OCI-LY1 (cell line): ENCODE results near the gene ATAD3A.

Experiments used
- H2AFZ ChIP-seq: fragments of 200-600 bp; sonication (generic), shearing (Covaris generic); 2 replicates; pipeline ENCODE4 v1.6.0; 2014; ENCODE audit warnings: antibody characterized with exemption, mild to moderate bottlenecking, low read length
- H3F3A ChIP-seq: fragments of 200-600 bp; sonication (generic), shearing (Covaris generic); 2 replicates; pipeline ENCODE4 v1.6.0; 2014; ENCODE audit warnings: mild to moderate bottlenecking, antibody characterized with exemption, low read length, moderate library complexity; ENCODE audit not compliant: insufficient read depth
- H3K27ac ChIP-seq: fragments of 200-600 bp; sonication (generic); 2 replicates; pipeline ENCODE4 v1.5.1; 2014; ENCODE audit warnings: low read length, mixed run types, mild to moderate bottlenecking, low read depth; ENCODE audit not compliant: poor library complexity, severe bottlenecking
- H3K27me3 ChIP-seq: fragments of 200-600 bp; sonication (generic); 2 replicates; pipeline ENCODE4 v1.6.0; 2014; ENCODE audit warnings: antibody characterized with exemption, mild to moderate bottlenecking, low read length, moderate library complexity; ENCODE audit not compliant: insufficient read depth
- H3K36me3 ChIP-seq: fragments of 200-600 bp; sonication (generic); 2 replicates; pipeline ENCODE4 v1.6.1; 2014; ENCODE audit warnings: mild to moderate bottlenecking, antibody characterized with exemption, low read length, moderate library complexity, mixed read lengths; ENCODE audit not compliant: insufficient read depth
- H3K4me1 ChIP-seq: fragments of 200-600 bp; sonication (generic); 2 replicates; pipeline ENCODE4 v1.5.1; 2014; ENCODE audit warnings: mild to moderate bottlenecking, low read length, moderate library complexity; ENCODE audit not compliant: insufficient read depth, severe bottlenecking
- H3K4me2 ChIP-seq: fragments of 200-600 bp; sonication (generic), shearing (Covaris generic); 2 replicates; pipeline ENCODE4 v1.6.1; 2014; ENCODE audit warnings: low read length
- H3K4me3 ChIP-seq: fragments of 200-600 bp; sonication (generic); 2 replicates; pipeline ENCODE4 v1.5.1; 2014; ENCODE audit warnings: low read length, low read depth, mild to moderate bottlenecking, mixed read lengths; ENCODE audit not compliant: poor library complexity, severe bottlenecking
- H3K79me2 ChIP-seq: fragments of 200-600 bp; shearing (Covaris generic); 2 replicates; pipeline ENCODE4 v1.6.1; 2016; ENCODE audit warnings: mixed run types, low read length, mixed read lengths; ENCODE audit not compliant: insufficient read depth
- H3K9ac ChIP-seq: fragments of 200-600 bp; sonication (generic), shearing (Covaris generic); 2 replicates; pipeline ENCODE4 v1.6.1; 2014; ENCODE audit warnings: mild to moderate bottlenecking, low read length, mixed read lengths
- H3K9me2 ChIP-seq: fragments of 200-600 bp; sonication (generic), shearing (Covaris generic); 2 replicates; pipeline ENCODE4 v1.6.1; 2014; ENCODE audit warnings: low read depth, mild to moderate bottlenecking, low read length, mixed read lengths
- H3K9me3 ChIP-seq: fragments of 200-600 bp; shearing (Covaris generic); 2 replicates; pipeline ENCODE4 v1.6.1; 2014; ENCODE audit warnings: low read length, mixed read lengths
- H4K20me1 ChIP-seq: fragments of 200-600 bp; sonication (generic), shearing (Covaris generic); 2 replicates; pipeline ENCODE4 v1.6.0; 2016; ENCODE audit warnings: mild to moderate bottlenecking, low read length; ENCODE audit not compliant: insufficient read depth
- CTCF ChIP-seq: fragments of 200-600 bp; sonication (generic), shearing (Covaris generic); IDR thresholded peaks from 2 replicates; pipeline ENCODE4 v1.5.1; 2017; ENCODE audit warnings: mild to moderate bottlenecking, antibody characterized with exemption, low read length, moderate library complexity, mixed read lengths
- EZH2 ChIP-seq: fragments of 200-600 bp; sonication (generic), shearing (Covaris generic); IDR thresholded peaks from 2 replicates; pipeline ENCODE4 v1.8.0; 2017; ENCODE audit warnings: borderline replicate concordance, mixed run types, mild to moderate bottlenecking, antibody characterized with exemption, low read length, moderate library complexity, mixed read lengths

The ATAD3A gene

DNA sequence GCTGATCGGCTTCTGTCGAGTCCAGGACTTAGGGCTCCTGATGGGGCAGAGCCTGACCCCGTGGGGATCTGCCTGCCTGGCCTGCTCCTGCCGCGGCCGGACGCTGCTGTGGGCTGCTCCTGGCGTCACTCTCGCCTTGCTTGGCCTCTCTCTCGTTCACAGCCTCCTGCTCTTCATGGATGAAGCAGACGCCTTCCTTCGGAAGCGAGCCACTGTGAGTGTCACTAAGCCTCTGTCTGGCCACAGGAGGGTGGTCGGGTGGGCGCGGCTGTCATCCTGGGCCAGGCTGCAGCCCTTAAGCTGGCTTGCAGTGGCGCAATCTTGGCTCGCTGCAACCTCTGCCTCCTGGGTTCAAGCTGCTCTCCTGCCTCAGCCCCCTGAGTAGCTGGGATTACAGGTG, 24.3 kb upstream of the ATAD3A start:
- H4K20me1 ChIP-seq = no peaks in the 10 kb centered on the region

DNA sequence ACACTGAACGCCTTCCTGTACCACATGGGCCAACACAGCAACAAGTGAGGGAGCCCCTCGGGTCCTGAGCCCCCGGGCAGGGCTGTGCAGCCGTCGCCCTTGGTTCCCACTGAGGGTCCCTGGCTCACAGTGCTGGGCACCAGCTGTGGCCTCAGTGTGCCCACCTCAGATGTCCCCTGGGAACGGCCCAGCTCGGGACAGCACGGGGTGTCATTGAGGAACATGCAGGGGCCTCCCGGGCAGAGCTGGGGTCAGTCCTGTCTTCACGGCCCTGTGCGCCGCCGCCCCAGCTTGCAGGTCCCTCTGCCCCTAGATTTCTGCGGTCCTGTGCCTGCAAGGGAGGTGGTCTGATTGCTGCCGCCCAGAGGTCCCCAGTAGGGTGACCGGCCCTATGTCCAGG, 22.7 kb upstream of the ATAD3A start:
- Histone ChIP-seq H3K9me2 (no peaks in the 10 kb centered on the region), H3F3A (no peaks in the 10 kb centered on the region), H3K27me3 (no peaks in the 10 kb centered on the region), H2AFZ (no peak overlapping the region), H3K36me3 (peaks cover 71% of the 10 kb centered on the region), H3K9me3 (no peaks in the 10 kb centered on the region), H3K4me2 (no peak overlapping the region), H3K79me2 (no peaks in the 10 kb centered on the region), H3K27ac (no peak overlapping the region), H3K4me3 (no peak overlapping the region), H3K4me1 (no peaks in the 10 kb centered on the region), H4K20me1 (no peaks in the 10 kb centered on the region), H3K9ac (no peak overlapping the region)
- TF ChIP-seq EZH2 = no peak
- no peak for TF ChIP-seq CTCF

More for the DNA sequence above, 24.3 kb upstream of the ATAD3A start:
- no peak overlapping the region for H3K9ac ChIP-seq
- H3F3A ChIP-seq = no peaks in the 10 kb centered on the region
- TF ChIP-seq CTCF = no peak
- no peak for TF ChIP-seq EZH2
- no peak overlapping the region for H2AFZ ChIP-seq
- no peak overlapping the region for H3K4me2 ChIP-seq
- H3K79me2 ChIP-seq = no peaks in the 10 kb centered on the region
- no peaks in the 10 kb centered on the region for H3K9me3 ChIP-seq
- no peaks in the 10 kb centered on the region for H3K27me3 ChIP-seq
- H3K9me2 ChIP-seq = no peaks in the 10 kb centered on the region
- no peak overlapping the region for H3K27ac ChIP-seq
- no peak overlapping the region for H3K4me3 ChIP-seq
- no peaks in the 10 kb centered on the region for H3K4me1 ChIP-seq
- peaks cover 73% of the 10 kb centered on the region for H3K36me3 ChIP-seq

GRCh38 chr1:1489861-1490260, 22.1 kb upstream of the ATAD3A start:
- Histone ChIP-seq H3K4me1 (no peaks in the 10 kb centered on the region), H3K4me3 (no peak overlapping the region), H4K20me1 (no peaks in the 10 kb centered on the region), H3K9me2 (no peaks in the 10 kb centered on the region), H3K9ac (no peak overlapping the region), H3K36me3 (peaks cover 67% of the 10 kb centered on the region), H3F3A (no peaks in the 10 kb centered on the region), H3K27me3 (no peaks in the 10 kb centered on the region), H2AFZ (no peak overlapping the region), H3K9me3 (no peaks in the 10 kb centered on the region), H3K4me2 (no peak overlapping the region), H3K27ac (no peak overlapping the region), H3K79me2 (no peaks in the 10 kb centered on the region)
- TF ChIP-seq CTCF = no peak
- no peak for TF ChIP-seq EZH2
